GM23338 (cell line): Measurements from ENCODE around the gene ETFRF1.

Experiments
- CREB1 ChIP-seq: fragments of 250-450 bp; sonication (Bioruptor Pico); IDR thresholded peaks from 2 replicates; pipeline ENCODE4 v1.5.0; 2020; ENCODE audit warnings: low read depth, mild to moderate bottlenecking, moderate library complexity
- EZH2 ChIP-seq: fragments of 200-600 bp; sonication (generic); IDR thresholded peaks from one replicate; pipeline ENCODE4 v1.8.0; 2017; ENCODE audit warnings: antibody characterized with exemption, mild to moderate bottlenecking, low read depth; ENCODE audit not compliant: unreplicated experiment
- EZH2phosphoT487 ChIP-seq: fragments of 200-600 bp; sonication (generic); IDR thresholded peaks from one replicate; pipeline ENCODE4 v1.8.1; 2018; ENCODE audit warnings: antibody characterized with exemption; ENCODE audit not compliant: unreplicated experiment
- JUNB ChIP-seq: IDR thresholded peaks from one replicate; pipeline ENCODE4 v1.6.1; 2016; ENCODE audit warnings: antibody characterized with exemption; ENCODE audit not compliant: unreplicated experiment
- POLR2AphosphoS5 ChIP-seq: IDR thresholded peaks from 2 replicates; pipeline ENCODE4 v1.6.1; 2016; ENCODE audit warnings: antibody characterized with exemption, low read depth
- STAT1 ChIP-seq: IDR thresholded peaks from one replicate; pipeline ENCODE4 v1.6.1; 2016; ENCODE audit warnings: antibody characterized with exemption; ENCODE audit not compliant: unreplicated experiment
- ZNF114 ChIP-seq: fragments of 250-450 bp; sonication (Bioruptor Pico); IDR thresholded peaks from 2 replicates; pipeline ENCODE4 v1.5.0; 2020; ENCODE audit warnings: mild to moderate bottlenecking, moderate library complexity
- TF ChIP-seq, protein P1 (sequence below), 2 experiments: fragments of 200-600 bp in 1 of 2; sonication (generic) in 1 of 2; conservative IDR thresholded peaks; 2 replicates each; pipeline versions ENCODE4 v1.5.1 to v1.6.1; 2016 to 2017; ENCODE audit warnings: antibody characterized with exemption in 2 of 2, low read depth in 2 of 2, mild to moderate bottlenecking in 2 of 2, moderate library complexity in 1 of 2
- TF ChIP-seq, protein P2 (sequence below): IDR thresholded peaks from one replicate; pipeline ENCODE4 v1.6.1; 2018; ENCODE audit warnings: antibody characterized with exemption; ENCODE audit not compliant: unreplicated experiment
- TF ChIP-seq, protein P3 (sequence below): IDR thresholded peaks from 2 replicates; pipeline ENCODE4 v1.6.1; 2016; ENCODE audit warnings: antibody characterized with exemption

DNA sequence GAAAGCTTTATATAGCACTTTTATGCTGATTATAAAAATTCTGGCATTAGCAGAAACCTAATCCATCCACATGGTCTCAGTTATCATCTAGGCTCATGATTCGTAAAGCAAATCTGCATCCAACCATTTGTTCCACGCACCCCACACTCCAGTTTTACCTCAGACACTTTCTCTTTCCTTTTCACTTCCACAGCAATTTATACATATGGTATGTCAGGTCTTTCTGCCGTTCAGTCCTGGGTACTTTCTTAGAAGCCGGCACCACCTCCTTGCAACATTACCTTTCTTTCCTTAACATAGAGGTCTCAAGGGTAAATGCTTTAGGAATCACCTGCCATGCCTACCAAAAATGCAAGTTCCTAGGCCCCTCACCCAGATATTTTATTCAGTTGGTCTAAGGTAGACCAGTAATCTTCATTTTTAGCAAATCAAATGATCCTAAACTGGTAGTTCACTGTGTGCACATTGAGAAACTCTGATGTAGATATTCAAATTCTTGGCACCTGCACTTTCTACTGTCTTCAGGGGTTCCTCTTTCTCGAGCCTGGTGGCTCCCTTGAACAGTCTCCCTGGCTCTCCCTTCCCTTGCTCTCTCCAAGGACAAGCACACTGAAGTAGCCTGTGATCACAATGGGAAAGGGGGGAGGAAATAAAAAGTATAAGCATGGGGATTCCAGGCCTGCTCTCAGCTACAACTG lies 58.5 kb downstream of the ETFRF1 start:
- TF ChIP-seq, protein P1, sequence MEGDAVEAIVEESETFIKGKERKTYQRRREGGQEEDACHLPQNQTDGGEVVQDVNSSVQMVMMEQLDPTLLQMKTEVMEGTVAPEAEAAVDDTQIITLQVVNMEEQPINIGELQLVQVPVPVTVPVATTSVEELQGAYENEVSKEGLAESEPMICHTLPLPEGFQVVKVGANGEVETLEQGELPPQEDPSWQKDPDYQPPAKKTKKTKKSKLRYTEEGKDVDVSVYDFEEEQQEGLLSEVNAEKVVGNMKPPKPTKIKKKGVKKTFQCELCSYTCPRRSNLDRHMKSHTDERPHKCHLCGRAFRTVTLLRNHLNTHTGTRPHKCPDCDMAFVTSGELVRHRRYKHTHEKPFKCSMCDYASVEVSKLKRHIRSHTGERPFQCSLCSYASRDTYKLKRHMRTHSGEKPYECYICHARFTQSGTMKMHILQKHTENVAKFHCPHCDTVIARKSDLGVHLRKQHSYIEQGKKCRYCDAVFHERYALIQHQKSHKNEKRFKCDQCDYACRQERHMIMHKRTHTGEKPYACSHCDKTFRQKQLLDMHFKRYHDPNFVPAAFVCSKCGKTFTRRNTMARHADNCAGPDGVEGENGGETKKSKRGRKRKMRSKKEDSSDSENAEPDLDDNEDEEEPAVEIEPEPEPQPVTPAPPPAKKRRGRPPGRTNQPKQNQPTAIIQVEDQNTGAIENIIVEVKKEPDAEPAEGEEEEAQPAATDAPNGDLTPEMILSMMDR (conservative IDR thresholded peaks at IDR 0.05; ENCODE audit: low read depth in 2 of 2), result no peak
- TF ChIP-seq EZH2 (no peak), EZH2phosphoT487 (no peak), POLR2AphosphoS5 (no peak), CREB1 (no peak), ZNF114 (CRISPR knock-in tag) (no peak), JUNB (no peak), STAT1 (no peak)
- TF ChIP-seq, protein P2, sequence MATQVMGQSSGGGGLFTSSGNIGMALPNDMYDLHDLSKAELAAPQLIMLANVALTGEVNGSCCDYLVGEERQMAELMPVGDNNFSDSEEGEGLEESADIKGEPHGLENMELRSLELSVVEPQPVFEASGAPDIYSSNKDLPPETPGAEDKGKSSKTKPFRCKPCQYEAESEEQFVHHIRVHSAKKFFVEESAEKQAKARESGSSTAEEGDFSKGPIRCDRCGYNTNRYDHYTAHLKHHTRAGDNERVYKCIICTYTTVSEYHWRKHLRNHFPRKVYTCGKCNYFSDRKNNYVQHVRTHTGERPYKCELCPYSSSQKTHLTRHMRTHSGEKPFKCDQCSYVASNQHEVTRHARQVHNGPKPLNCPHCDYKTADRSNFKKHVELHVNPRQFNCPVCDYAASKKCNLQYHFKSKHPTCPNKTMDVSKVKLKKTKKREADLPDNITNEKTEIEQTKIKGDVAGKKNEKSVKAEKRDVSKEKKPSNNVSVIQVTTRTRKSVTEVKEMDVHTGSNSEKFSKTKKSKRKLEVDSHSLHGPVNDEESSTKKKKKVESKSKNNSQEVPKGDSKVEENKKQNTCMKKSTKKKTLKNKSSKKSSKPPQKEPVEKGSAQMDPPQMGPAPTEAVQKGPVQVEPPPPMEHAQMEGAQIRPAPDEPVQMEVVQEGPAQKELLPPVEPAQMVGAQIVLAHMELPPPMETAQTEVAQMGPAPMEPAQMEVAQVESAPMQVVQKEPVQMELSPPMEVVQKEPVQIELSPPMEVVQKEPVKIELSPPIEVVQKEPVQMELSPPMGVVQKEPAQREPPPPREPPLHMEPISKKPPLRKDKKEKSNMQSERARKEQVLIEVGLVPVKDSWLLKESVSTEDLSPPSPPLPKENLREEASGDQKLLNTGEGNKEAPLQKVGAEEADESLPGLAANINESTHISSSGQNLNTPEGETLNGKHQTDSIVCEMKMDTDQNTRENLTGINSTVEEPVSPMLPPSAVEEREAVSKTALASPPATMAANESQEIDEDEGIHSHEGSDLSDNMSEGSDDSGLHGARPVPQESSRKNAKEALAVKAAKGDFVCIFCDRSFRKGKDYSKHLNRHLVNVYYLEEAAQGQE, result no peak
- TF ChIP-seq, protein P3, sequence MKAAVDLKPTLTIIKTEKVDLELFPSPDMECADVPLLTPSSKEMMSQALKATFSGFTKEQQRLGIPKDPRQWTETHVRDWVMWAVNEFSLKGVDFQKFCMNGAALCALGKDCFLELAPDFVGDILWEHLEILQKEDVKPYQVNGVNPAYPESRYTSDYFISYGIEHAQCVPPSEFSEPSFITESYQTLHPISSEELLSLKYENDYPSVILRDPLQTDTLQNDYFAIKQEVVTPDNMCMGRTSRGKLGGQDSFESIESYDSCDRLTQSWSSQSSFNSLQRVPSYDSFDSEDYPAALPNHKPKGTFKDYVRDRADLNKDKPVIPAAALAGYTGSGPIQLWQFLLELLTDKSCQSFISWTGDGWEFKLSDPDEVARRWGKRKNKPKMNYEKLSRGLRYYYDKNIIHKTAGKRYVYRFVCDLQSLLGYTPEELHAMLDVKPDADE, result no peak
